Breast epithelium (tissue), 4 donors: ENCODE data around the gene SSR4. TPM values are rescaled to one million over a fixed set of nuclear protein-coding genes. Genes with fewer than 3 reads are reported as not detected.

Experiments
- DNase-seq, 2 donors: peaks; one replicate each; pipeline ENCODE4 v3.0.0-alpha.2; 2019; ENCODE audit warnings: low spot score in 2 of 2
- H3K27ac ChIP-seq, 2 donors: fragments of 200-600 bp; sonication (generic) in 1 of 2; one replicate each; pipeline ENCODE4 v1.5.1; 2016 to 2019; ENCODE audit warnings: mild to moderate bottlenecking in 1 of 2
- H3K27me3 ChIP-seq, 2 donors: fragments of 200-600 bp; sonication (generic) in 1 of 2; one replicate each; pipeline versions ENCODE4 v1.5.1 to v1.6.0; 2017 to 2019; ENCODE audit warnings: control low read depth in 1 of 2, mild to moderate bottlenecking in 1 of 2
- H3K36me3 ChIP-seq: fragments of 200-600 bp; one replicate; pipeline ENCODE4 v1.5.1; 2019
- H3K4me1 ChIP-seq, 2 donors: fragments of 200-600 bp; sonication (generic); one replicate each; pipeline ENCODE4 v1.5.1; 2016 to 2019; ENCODE audit warnings: control low read depth in 1 of 2
- H3K4me3 ChIP-seq, 3 donors: fragments of 200-600 bp; sonication (generic); 1 replicate in 2 of 3; 2 replicates in 1 of 3; pipeline ENCODE4 v1.5.1; 2016 to 2019; ENCODE audit warnings: mild to moderate bottlenecking in 3 of 3, moderate library complexity in 2 of 3
- H3K9me3 ChIP-seq, 2 donors: fragments of 200-600 bp; sonication (generic) in 1 of 2; one replicate each; pipeline ENCODE4 v1.5.1; 2016 to 2019; ENCODE audit warnings: control low read depth in 1 of 2
- CTCF ChIP-seq, 3 donors: fragments of 450-650 bp; IDR thresholded peaks; one replicate each; pipeline ENCODE4 v1.5.1; 2016 to 2017; ENCODE audit warnings: antibody characterized with exemption in 3 of 3, mild to moderate bottlenecking in 3 of 3, moderate library complexity in 3 of 3
- POLR2A ChIP-seq: fragments of 450-650 bp; IDR thresholded peaks from one replicate; pipeline ENCODE4 v1.6.1; 2016; ENCODE audit warnings: antibody characterized with exemption, mild to moderate bottlenecking, moderate library complexity
- POLR2AphosphoS5 ChIP-seq, 3 donors: sonication (generic); formaldehyde crosslinking; IDR thresholded peaks; one replicate each; pipeline ENCODE4 v1.6.1; 2017; ENCODE audit warnings: antibody characterized with exemption in 3 of 3
- intact Hi-C: fragments of 100-400 bp; cut with DNase I; formaldehyde crosslinking; loops from one replicate; pipeline ENCODE4 v1.15.1; 2023; ENCODE audit warnings: low total_unique reads
- total RNA-seq, 3 donors: library from RNA; depleted of rRNA; stranded (reverse); fragments of >200 nt; gene quantifications; one replicate each; pipeline ENCODE4 v1.1.0, GENCODE V29; 2016

The SSR4 gene
- total RNA-seq, 3 donors from 2014 or later, result 112 to 252 (median 182) TPM

GRCh38 chrX:153825042-153825441 lies 30.6 kb downstream of the SSR4 start:
- TF ChIP-seq CTCF (IDR thresholded peaks at IDR 0.05), result no peak
- no peak for TF ChIP-seq POLR2AphosphoS5 (IDR thresholded peaks at IDR 0.05)
- TF ChIP-seq POLR2A, result no peak
- H3K36me3 ChIP-seq, result no peaks in the 10 kb centered on the region
- intact Hi-C loops, result no loop called here
- no peak overlapping the region for H3K27ac ChIP-seq
- H3K4me1 ChIP-seq, result no peaks in the 10 kb centered on the region
- H3K27me3 ChIP-seq, result peaks cover 5 to 75% of the 10 kb centered on the region in 2 donors
- H3K4me3 ChIP-seq, result no peak overlapping the region
- H3K9me3 ChIP-seq, result no peaks in the 10 kb centered on the region
- no peak for DNase-seq

- intact Hi-C loops, result no loop called here
- TF ChIP-seq POLR2AphosphoS5 (IDR thresholded peaks at IDR 0.05) (no peak), CTCF (IDR thresholded peaks at IDR 0.05) (no peak), POLR2A (no peak)
- Histone ChIP-seq H3K9me3 (no peaks in the 10 kb centered on the region), H3K36me3 (no peaks in the 10 kb centered on the region), H3K4me3 (no peak overlapping the region), H3K4me1 (no peaks in the 10 kb centered on the region), H3K27ac (no peak overlapping the region), H3K27me3 (peaks cover 5 to 75% of the 10 kb centered on the region in 2 donors)
- DNase-seq, result no peak
These were observed 32.5 kb downstream of the SSR4 start for GRCh38 chrX:153827016-153827415.

- Histone ChIP-seq H3K27ac (no peak overlapping the region), H3K36me3 (no peaks in the 10 kb centered on the region), H3K4me1 (no peaks in the 10 kb centered on the region), H3K27me3 (peaks cover 5 to 84% of the 10 kb centered on the region in 2 donors), H3K9me3 (no peaks in the 10 kb centered on the region), H3K4me3 (peak overlapping the region in 2 of 3 donors; percentile 49 to 69)
- no peak for TF ChIP-seq POLR2A
- TF ChIP-seq POLR2AphosphoS5 (IDR thresholded peaks at IDR 0.05), result no peak
- no peak for TF ChIP-seq CTCF (IDR thresholded peaks at IDR 0.05)
- no peak for DNase-seq
- intact Hi-C loops, result no loop called here
These were observed 33.4 kb downstream of the SSR4 start for GRCh38 chrX:153827903-153828302.

- Histone ChIP-seq H3K36me3 (no peaks in the 10 kb centered on the region), H3K4me1 (no peaks in the 10 kb centered on the region), H3K9me3 (no peaks in the 10 kb centered on the region), H3K27ac (peak overlapping the region in 1 of 2 donors; percentile 75), H3K4me3 (peak overlapping the region in 2 of 3 donors; percentile 49 to 69), H3K27me3 (peaks cover 5 to 88% of the 10 kb centered on the region in 2 donors)
- intact Hi-C loops, result no loop called here
- TF ChIP-seq POLR2AphosphoS5 (IDR thresholded peaks at IDR 0.05), result no peak
- TF ChIP-seq CTCF (IDR thresholded peaks at IDR 0.05), result no peak
- no peak for DNase-seq
These were observed 33.8 kb downstream of the SSR4 start for GRCh38 chrX:153828308-153828707.

- H3K36me3 ChIP-seq, result no peaks in the 10 kb centered on the region
- DNase-seq, result no peak
- no peaks in the 10 kb centered on the region for H3K9me3 ChIP-seq
- TF ChIP-seq POLR2A, result no peak
- TF ChIP-seq CTCF (IDR thresholded peaks at IDR 0.05), result no peak
- TF ChIP-seq POLR2AphosphoS5 (IDR thresholded peaks at IDR 0.05), result no peak
- peaks cover 5 to 87% of the 10 kb centered on the region in 2 donors for H3K27me3 ChIP-seq
- H3K27ac ChIP-seq, result peak overlapping the region in 1 of 2 donors; percentile 75
- intact Hi-C loops, result no loop called here
- H3K4me3 ChIP-seq, result peak overlapping the region; percentile 32 to 69 (median 49)
- no peaks in the 10 kb centered on the region for H3K4me1 ChIP-seq
These were observed 34.5 kb downstream of the SSR4 start for GRCh38 chrX:153828723-153829548.
